WTC11 (cell line): ENCODE data around the gene PYY. TPM values are rescaled to one million over a fixed set of nuclear protein-coding genes. Genes with fewer than 3 reads are reported as not detected.
A peak's percentile ranks its signal among the peaks of the same experiment; 100 is the strongest.

Experiments
- ATAC-seq: fragments of 200-7000 bp; cut with Tn5 transposase; 2 replicates; pipeline ENCODE4 v1.10.0; 2021; ENCODE audit warnings: mild to moderate bottlenecking, moderate library complexity
- CTCF ChIA-PET: fragments of 300-600 bp; sonication (Branson Sonifier 250); formaldehyde crosslinking; loops from one replicate; lab custom pipeline; 2021; ENCODE audit warnings: antibody characterized with exemption; lab: Charles Lee
- POLR2A ChIA-PET: fragments of 350-600 bp; sonication (Branson Sonifier 250); formaldehyde crosslinking; loops from one replicate; lab custom pipeline; 2021; ENCODE audit warnings: antibody characterized with exemption; lab: Charles Lee
- DNase-seq: peaks from one replicate; pipeline ENCODE4 v3.0.0; 2021; ENCODE audit warnings: low spot score
- H3K27ac Mint-ChIP-seq: 2 replicates; pipeline ENCODE4 v1.8.0; 2021; ENCODE audit warnings: mixed read lengths
- H3K27me3 Mint-ChIP-seq: 2 replicates; pipeline ENCODE4 v1.8.0; 2021; ENCODE audit warnings: low read depth, mild to moderate bottlenecking, moderate library complexity, mixed read lengths
- H3K36me3 Mint-ChIP-seq: 2 replicates; pipeline ENCODE4 v1.8.0; 2021; ENCODE audit warnings: mixed read lengths
- H3K4me1 Mint-ChIP-seq: 2 replicates; pipeline ENCODE4 v1.8.0; 2022; ENCODE audit warnings: mixed read lengths
- H3K4me3 Mint-ChIP-seq: 2 replicates; pipeline ENCODE4 v1.8.0; 2021; ENCODE audit warnings: mild to moderate bottlenecking, moderate library complexity, mixed read lengths
- H3K9me3 Mint-ChIP-seq: 2 replicates; pipeline ENCODE4 v1.8.0; 2021; ENCODE audit warnings: mixed read lengths
- MYBL2 ChIP-seq: sonication (generic); formaldehyde crosslinking; IDR thresholded peaks from 2 replicates; pipeline ENCODE4 v1.8.1; 2023; ENCODE audit warnings: mild to moderate bottlenecking, moderate library complexity, missing genetic modification reagents
- OVOL2 ChIP-seq: fragments of 250-450 bp; sonication (Bioruptor Pico); IDR thresholded peaks from 2 replicates; pipeline ENCODE4 v1.9.0; 2021; ENCODE audit warnings: mild to moderate bottlenecking, borderline replicate concordance
- SMAD4 ChIP-seq: sonication (generic); formaldehyde crosslinking; IDR thresholded peaks from 2 replicates; pipeline ENCODE4 v1.8.0; 2022; ENCODE audit warnings: mild to moderate bottlenecking, missing genetic modification reagents
- ZNF121 ChIP-seq: sonication (generic); formaldehyde crosslinking; IDR thresholded peaks from 2 replicates; pipeline ENCODE4 v1.8.0; 2023; ENCODE audit warnings: missing genetic modification reagents
- ZNF317 ChIP-seq: sonication (generic); formaldehyde crosslinking; IDR thresholded peaks from 2 replicates; pipeline ENCODE4 v1.8.1; 2023; ENCODE audit warnings: low read depth, mild to moderate bottlenecking, moderate library complexity, missing genetic modification reagents, borderline replicate concordance
- total RNA-seq: library from RNA; stranded (reverse); gene quantifications from 3 replicates; pipeline ENCODE4 v1.2.3, GENCODE V29; 2021
- TF ChIP-seq, protein P1 (sequence below): sonication (generic); formaldehyde crosslinking; IDR thresholded peaks from 2 replicates; pipeline ENCODE4 v1.8.0; 2023; ENCODE audit warnings: mild to moderate bottlenecking, missing genetic modification reagents
- TF ChIP-seq, protein P2 (sequence below): fragments of 250-450 bp; sonication (Bioruptor Pico); IDR thresholded peaks from 2 replicates; pipeline ENCODE4 v1.9.0; 2021; ENCODE audit warnings: mild to moderate bottlenecking, borderline replicate concordance
- TF ChIP-seq, protein P3 (sequence below): sonication (generic); formaldehyde crosslinking; IDR thresholded peaks from 2 replicates; pipeline ENCODE4 v1.8.1; 2023; ENCODE audit warnings: mild to moderate bottlenecking, missing genetic modification reagents
- TF ChIP-seq, protein P4 (sequence below): fragments of 250-450 bp; sonication (Bioruptor Pico); IDR thresholded peaks from 2 replicates; pipeline ENCODE4 v1.9.0; 2021; ENCODE audit warnings: mild to moderate bottlenecking
- TF ChIP-seq, protein P5 (sequence below): sonication (generic); formaldehyde crosslinking; IDR thresholded peaks from 2 replicates; pipeline ENCODE4 v1.8.0; 2022; ENCODE audit warnings: missing genetic modification reagents

The PYY gene
- total RNA-seq, 1 experiment from 2014 or later: 0.72 TPM

DNA sequence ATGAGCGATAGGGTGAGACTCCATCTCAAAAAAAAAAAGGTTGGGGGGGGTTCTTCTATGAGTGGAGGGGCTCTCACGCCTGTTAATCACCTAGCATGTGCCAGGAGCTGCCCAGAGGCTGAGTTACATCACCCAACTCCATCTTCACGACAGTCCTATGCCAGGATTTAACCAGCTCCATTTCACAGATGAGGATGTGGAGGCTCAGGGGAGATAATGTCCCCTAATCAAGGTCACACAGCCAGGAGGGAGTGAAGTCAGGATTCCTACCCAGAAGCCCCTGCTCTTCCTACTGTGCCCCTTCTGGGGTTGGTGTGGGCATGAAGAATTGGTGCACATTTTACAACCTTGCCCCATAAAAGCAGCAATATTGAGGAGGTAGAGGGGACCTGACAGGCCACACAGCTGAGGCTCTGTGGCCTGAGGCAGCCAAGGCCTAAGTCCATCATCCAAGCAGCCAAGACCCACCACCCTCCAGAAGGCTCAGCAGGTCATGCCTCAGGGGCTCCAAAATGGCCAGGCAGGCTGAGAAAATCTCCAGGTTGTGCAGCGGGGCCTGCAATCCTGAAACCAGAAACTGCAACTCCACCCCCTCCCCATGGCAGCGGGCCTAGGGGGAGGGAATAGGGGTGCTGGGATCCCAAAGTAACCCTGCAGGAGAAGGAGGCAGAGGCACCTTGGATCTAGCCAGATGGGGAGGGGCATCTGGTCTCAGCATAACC, 18.4 kb downstream of the PYY start (continued):
- no peak for TF ChIP-seq SMAD4 (CRISPR knock-in tag)

DNA sequence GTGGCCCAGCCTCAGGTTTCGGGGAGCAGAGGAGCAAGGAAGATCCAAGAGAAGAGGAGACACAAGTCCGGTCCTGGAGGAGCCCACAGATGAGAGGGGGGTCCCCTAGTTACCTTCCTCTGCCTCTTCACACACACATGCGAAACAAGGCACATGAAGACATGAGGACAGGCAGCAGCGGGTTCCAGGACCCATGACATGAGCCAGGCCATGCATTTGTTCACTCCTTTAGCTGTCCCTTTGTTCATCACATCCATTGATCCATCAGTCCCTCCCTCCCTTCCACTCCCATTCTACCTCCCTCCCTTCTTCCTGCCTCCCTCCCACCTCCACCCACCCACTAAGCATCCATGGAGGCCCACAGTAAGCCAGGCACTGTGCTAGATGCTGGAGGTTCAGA, 20.8 kb downstream of the PYY start:
- DNase-seq: no peak
- Mint-ChIP-seq H3K27me3 (peaks cover 43% of the 10 kb centered on the region), H3K4me3 (no peak overlapping the region), H3K9me3 (no peaks in the 10 kb centered on the region), H3K36me3 (no peaks in the 10 kb centered on the region), H3K4me1 (peaks cover 7% of the 10 kb centered on the region)
- CTCF ChIA-PET: interaction anchor here (1.7 to 3.7 kb wide), 2 partner anchors 11 to 23 kb away, joined by 12 to 13 read pairs; no protein-coding TSS in a partner anchor
- ATAC-seq: no peak
- TF ChIP-seq MYBL2 (CRISPR knock-in tag): no peak
- TF ChIP-seq, protein P1, sequence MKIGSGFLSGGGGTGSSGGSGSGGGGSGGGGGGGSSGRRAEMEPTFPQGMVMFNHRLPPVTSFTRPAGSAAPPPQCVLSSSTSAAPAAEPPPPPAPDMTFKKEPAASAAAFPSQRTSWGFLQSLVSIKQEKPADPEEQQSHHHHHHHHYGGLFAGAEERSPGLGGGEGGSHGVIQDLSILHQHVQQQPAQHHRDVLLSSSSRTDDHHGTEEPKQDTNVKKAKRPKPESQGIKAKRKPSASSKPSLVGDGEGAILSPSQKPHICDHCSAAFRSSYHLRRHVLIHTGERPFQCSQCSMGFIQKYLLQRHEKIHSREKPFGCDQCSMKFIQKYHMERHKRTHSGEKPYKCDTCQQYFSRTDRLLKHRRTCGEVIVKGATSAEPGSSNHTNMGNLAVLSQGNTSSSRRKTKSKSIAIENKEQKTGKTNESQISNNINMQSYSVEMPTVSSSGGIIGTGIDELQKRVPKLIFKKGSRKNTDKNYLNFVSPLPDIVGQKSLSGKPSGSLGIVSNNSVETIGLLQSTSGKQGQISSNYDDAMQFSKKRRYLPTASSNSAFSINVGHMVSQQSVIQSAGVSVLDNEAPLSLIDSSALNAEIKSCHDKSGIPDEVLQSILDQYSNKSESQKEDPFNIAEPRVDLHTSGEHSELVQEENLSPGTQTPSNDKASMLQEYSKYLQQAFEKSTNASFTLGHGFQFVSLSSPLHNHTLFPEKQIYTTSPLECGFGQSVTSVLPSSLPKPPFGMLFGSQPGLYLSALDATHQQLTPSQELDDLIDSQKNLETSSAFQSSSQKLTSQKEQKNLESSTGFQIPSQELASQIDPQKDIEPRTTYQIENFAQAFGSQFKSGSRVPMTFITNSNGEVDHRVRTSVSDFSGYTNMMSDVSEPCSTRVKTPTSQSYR (CRISPR knock-in tag): no peak
- TF ChIP-seq OVOL2 (CRISPR knock-in tag): no peak
- TF ChIP-seq, protein P2, sequence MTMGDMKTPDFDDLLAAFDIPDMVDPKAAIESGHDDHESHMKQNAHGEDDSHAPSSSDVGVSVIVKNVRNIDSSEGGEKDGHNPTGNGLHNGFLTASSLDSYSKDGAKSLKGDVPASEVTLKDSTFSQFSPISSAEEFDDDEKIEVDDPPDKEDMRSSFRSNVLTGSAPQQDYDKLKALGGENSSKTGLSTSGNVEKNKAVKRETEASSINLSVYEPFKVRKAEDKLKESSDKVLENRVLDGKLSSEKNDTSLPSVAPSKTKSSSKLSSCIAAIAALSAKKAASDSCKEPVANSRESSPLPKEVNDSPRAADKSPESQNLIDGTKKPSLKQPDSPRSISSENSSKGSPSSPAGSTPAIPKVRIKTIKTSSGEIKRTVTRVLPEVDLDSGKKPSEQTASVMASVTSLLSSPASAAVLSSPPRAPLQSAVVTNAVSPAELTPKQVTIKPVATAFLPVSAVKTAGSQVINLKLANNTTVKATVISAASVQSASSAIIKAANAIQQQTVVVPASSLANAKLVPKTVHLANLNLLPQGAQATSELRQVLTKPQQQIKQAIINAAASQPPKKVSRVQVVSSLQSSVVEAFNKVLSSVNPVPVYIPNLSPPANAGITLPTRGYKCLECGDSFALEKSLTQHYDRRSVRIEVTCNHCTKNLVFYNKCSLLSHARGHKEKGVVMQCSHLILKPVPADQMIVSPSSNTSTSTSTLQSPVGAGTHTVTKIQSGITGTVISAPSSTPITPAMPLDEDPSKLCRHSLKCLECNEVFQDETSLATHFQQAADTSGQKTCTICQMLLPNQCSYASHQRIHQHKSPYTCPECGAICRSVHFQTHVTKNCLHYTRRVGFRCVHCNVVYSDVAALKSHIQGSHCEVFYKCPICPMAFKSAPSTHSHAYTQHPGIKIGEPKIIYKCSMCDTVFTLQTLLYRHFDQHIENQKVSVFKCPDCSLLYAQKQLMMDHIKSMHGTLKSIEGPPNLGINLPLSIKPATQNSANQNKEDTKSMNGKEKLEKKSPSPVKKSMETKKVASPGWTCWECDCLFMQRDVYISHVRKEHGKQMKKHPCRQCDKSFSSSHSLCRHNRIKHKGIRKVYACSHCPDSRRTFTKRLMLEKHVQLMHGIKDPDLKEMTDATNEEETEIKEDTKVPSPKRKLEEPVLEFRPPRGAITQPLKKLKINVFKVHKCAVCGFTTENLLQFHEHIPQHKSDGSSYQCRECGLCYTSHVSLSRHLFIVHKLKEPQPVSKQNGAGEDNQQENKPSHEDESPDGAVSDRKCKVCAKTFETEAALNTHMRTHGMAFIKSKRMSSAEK (CRISPR knock-in tag): no peak
- TF ChIP-seq, protein P3, sequence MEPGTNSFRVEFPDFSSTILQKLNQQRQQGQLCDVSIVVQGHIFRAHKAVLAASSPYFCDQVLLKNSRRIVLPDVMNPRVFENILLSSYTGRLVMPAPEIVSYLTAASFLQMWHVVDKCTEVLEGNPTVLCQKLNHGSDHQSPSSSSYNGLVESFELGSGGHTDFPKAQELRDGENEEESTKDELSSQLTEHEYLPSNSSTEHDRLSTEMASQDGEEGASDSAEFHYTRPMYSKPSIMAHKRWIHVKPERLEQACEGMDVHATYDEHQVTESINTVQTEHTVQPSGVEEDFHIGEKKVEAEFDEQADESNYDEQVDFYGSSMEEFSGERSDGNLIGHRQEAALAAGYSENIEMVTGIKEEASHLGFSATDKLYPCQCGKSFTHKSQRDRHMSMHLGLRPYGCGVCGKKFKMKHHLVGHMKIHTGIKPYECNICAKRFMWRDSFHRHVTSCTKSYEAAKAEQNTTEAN (CRISPR knock-in tag): no peak
- TF ChIP-seq, all 79 proteins: peak for 0
- POLR2A ChIA-PET: no interaction called here
- no peak overlapping the region for H3K27ac Mint-ChIP-seq

DNA sequence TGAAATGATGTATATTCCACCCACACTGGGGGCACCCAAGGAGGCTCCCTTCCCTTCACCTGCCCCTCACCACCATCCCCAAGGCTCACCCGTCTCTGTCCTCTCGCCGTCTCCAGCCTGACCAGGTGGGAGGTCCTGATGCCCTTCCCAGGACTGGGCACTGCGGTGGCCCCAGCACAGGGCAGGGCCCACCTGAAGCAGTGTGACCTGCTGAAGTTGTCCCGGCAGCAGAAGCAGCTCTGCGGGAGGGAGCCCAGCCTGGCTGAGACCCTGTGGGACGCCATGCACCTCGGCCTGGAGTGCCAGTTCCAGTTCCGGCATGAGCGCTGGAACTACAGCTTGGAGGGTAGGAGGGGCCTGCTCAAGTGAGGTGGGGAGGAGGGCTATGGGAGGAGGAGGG, 21.4 kb downstream of the PYY start:
- ChIA-PET POLR2A (no interaction called here), CTCF (interaction anchor here (3.7 kb wide), 1 partner anchor 23 kb away, joined by 13 read pairs; no protein-coding TSS in a partner anchor)
- H3K36me3 Mint-ChIP-seq: no peaks in the 10 kb centered on the region
- H3K9me3 Mint-ChIP-seq: no peaks in the 10 kb centered on the region
- peaks cover 11% of the 10 kb centered on the region for H3K4me1 Mint-ChIP-seq
- DNase-seq (no peak), ATAC-seq (no peak)
- H3K27me3 Mint-ChIP-seq: peaks cover 43% of the 10 kb centered on the region
- TF ChIP-seq ZNF317 (CRISPR knock-in tag) (no peak), ZNF121 (CRISPR knock-in tag) (peak; percentile 45; the same call in 1 of the 2 replicates)
- TF ChIP-seq, protein P4, sequence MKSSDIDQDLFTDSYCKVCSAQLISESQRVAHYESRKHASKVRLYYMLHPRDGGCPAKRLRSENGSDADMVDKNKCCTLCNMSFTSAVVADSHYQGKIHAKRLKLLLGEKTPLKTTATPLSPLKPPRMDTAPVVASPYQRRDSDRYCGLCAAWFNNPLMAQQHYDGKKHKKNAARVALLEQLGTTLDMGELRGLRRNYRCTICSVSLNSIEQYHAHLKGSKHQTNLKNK: no peak
- TF ChIP-seq, protein P5, sequence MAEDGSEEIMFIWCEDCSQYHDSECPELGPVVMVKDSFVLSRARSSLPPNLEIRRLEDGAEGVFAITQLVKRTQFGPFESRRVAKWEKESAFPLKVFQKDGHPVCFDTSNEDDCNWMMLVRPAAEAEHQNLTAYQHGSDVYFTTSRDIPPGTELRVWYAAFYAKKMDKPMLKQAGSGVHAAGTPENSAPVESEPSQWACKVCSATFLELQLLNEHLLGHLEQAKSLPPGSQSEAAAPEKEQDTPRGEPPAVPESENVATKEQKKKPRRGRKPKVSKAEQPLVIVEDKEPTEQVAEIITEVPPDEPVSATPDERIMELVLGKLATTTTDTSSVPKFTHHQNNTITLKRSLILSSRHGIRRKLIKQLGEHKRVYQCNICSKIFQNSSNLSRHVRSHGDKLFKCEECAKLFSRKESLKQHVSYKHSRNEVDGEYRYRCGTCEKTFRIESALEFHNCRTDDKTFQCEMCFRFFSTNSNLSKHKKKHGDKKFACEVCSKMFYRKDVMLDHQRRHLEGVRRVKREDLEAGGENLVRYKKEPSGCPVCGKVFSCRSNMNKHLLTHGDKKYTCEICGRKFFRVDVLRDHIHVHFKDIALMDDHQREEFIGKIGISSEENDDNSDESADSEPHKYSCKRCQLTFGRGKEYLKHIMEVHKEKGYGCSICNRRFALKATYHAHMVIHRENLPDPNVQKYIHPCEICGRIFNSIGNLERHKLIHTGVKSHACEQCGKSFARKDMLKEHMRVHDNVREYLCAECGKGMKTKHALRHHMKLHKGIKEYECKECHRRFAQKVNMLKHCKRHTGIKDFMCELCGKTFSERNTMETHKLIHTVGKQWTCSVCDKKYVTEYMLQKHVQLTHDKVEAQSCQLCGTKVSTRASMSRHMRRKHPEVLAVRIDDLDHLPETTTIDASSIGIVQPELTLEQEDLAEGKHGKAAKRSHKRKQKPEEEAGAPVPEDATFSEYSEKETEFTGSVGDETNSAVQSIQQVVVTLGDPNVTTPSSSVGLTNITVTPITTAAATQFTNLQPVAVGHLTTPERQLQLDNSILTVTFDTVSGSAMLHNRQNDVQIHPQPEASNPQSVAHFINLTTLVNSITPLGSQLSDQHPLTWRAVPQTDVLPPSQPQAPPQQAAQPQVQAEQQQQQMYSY (CRISPR knock-in tag): no peak
- H3K4me3 Mint-ChIP-seq: no peak overlapping the region
- no peak overlapping the region for H3K27ac Mint-ChIP-seq
